ENCODE measurements around the gene C1orf115. TPM values are rescaled to one million over a fixed set of nuclear protein-coding genes. Genes with fewer than 3 reads are reported as not detected.

C1orf115 gene
- total RNA-seq, 1 donor: 3.5 TPM

DNA sequence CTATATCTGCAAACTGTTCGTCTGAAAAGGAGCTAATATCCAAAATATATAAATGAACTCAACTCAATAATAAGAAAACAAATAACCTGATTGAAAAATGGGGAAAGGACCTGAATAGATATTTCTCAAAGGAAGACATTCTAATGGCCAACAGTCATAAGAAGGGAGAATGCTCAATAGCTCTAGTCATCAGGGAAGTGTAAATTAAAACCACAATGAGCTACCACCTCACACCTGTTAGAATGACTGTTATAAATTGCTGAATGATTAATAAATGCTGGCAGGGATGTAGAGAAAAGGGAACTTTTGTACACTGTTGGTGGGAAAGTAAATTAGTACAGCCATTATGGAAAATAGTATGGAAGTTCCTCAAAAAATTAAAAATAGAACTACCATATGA is 21.2 kb upstream of the C1orf115 start:
- TF ChIP-seq, protein P1, sequence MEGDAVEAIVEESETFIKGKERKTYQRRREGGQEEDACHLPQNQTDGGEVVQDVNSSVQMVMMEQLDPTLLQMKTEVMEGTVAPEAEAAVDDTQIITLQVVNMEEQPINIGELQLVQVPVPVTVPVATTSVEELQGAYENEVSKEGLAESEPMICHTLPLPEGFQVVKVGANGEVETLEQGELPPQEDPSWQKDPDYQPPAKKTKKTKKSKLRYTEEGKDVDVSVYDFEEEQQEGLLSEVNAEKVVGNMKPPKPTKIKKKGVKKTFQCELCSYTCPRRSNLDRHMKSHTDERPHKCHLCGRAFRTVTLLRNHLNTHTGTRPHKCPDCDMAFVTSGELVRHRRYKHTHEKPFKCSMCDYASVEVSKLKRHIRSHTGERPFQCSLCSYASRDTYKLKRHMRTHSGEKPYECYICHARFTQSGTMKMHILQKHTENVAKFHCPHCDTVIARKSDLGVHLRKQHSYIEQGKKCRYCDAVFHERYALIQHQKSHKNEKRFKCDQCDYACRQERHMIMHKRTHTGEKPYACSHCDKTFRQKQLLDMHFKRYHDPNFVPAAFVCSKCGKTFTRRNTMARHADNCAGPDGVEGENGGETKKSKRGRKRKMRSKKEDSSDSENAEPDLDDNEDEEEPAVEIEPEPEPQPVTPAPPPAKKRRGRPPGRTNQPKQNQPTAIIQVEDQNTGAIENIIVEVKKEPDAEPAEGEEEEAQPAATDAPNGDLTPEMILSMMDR (IDR thresholded peaks at IDR 0.05; ENCODE audit: insufficient read depth, low read depth, low read length): no peak
- DNase-seq (ENCODE audit: low read depth): no peak
- no peak overlapping the region for H3K4me3 ChIP-seq (ENCODE audit: low read depth, low read length)

DNA sequence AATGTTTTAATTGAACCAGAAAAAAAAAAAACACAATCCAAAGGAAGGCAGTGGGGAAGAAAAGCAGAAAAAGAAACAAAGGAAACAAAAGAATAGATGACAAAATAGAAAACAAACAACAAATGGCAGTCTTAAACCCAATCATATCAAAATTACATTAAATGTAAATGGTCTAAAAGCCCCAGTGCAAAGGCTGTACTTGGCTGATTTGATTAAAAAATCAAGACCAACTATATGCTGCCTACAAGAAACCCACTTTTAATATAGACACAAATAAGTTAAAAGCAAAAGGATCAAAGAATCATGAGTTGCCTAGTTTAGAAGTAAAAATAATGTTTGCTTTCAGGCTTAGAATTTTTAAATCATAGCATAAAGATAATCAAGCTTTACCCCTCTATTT is 19.8 kb upstream of the C1orf115 start:
- no peak for DNase-seq (ENCODE audit: low read depth)
- no peak overlapping the region for H3K4me3 ChIP-seq (ENCODE audit: low read depth, low read length)
- TF ChIP-seq, protein P1 (IDR thresholded peaks at IDR 0.05; ENCODE audit: insufficient read depth, low read depth, low read length): no peak

DNA sequence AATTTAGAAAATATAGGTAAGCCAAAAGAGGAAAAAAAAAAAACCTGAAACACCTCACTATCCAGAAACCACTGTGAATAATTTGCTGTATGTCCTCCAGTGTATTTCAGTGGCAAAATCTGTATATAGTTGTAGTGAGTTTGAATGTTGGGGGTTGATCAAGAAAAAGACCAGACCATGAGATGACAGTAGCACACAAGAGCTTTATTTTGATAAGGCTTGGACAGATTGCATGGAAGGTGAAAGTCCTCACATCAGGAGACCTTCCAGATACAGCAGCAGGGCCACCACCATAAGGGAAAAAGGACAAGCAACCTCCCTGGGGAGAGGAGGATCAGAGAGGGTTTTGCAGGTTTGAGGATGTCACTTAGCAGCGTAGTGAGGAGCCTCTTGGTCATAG is 16.2 kb upstream of the C1orf115 start:
- H3K4me3 ChIP-seq (ENCODE audit: low read depth, low read length): no peak overlapping the region
- TF ChIP-seq, protein P1 (IDR thresholded peaks at IDR 0.05; ENCODE audit: insufficient read depth, low read depth, low read length): no peak
- no peak for DNase-seq (ENCODE audit: low read depth)

DNA sequence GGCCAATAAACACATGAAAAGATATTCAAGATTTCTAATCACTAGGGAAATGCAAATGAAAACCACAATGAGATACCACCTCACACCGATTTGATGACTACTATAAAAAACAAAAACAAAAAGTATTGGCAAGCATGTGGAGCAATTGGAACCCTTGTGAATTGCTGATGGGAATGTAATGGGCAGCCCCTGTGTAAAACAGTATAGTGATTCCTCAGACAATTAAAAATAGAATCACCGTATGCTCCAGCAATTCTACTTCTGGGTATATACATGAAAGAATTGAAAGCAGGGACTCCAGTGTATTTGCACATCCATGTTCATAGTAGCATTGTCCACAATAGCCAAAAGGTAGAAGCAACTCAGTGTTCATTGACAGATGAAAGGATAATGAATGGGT is 12.9 kb upstream of the C1orf115 start:
- no peak for DNase-seq (ENCODE audit: low read depth)
- TF ChIP-seq, protein P1 (IDR thresholded peaks at IDR 0.05; ENCODE audit: insufficient read depth, low read depth, low read length): no peak
- H3K4me3 ChIP-seq (ENCODE audit: low read depth, low read length): no peak overlapping the region

DNA sequence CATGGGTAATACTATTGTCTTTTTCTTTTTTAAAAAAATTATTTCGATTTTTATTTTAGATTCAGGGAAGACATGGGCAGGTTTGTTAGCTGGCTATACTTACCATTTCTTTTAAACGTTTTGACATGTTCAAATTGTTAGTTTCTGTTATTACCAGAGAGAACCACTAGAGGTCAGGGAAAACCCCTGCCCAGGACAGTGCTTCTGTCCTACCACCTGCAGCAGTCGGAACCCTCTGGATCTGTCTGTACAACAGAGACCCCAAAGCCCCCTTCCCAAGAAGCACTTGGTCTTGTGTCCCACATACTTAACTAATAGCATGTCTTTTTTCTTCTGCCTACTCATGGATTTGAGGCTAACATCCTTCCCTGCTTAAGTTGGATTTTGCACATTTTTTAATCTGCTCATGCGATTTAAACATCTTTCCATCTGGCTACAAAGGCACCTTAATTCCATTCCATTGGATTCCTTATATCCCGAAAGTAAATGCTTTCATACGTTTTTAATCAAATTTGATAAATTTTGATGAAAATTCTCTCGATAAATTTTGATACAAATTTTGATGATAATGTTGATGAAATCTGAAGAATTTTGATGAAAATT is 10.0 kb upstream of the C1orf115 start:
- TF ChIP-seq, protein P1 (IDR thresholded peaks at IDR 0.05; ENCODE audit: insufficient read depth, low read depth, low read length): peak; percentile 73
- peak; percentile 44 for DNase-seq (ENCODE audit: low read depth)
- H3K4me3 ChIP-seq (ENCODE audit: low read depth, low read length): no peak overlapping the region

DNA sequence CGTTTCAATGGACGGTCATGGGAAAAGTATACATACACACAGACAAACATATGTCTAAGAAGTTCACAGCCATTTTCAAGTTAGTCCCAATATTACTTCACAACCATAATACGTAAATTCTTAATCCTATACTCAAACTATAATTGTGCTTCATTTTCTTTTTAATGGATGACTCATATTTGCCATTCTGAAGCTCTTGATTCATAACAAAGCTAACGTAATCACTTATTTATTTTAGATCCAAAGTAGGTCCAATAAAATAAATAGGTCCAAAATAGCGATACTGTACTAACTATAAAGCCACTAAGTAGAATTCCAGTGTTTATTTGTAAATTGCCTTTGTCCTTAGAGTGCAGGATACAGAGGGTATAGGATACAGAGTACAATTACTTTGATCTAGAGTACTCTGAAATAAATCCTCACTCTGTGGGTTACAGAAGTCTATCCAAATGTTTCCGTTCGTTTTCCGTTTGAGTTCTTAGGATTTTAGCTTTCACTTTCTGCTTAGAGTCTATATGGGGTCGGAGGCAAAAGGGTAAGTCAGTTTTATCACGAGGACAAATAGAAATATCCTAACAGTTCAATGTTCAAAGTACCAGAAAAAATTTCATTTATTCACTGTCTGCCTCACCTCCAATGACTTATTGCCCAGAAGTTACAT is 8.8 kb upstream of the C1orf115 start:
- peak overlapping the region; percentile 6 for H3K4me3 ChIP-seq (ENCODE audit: low read depth, low read length)
- DNase-seq (ENCODE audit: low read depth): peak; percentile 6
- TF ChIP-seq, protein P1 (IDR thresholded peaks at IDR 0.05; ENCODE audit: insufficient read depth, low read depth, low read length): no peak

Data from fibroblast of villous mesenchyme (primary cell).